GM21381 (cell line): Measurements from ENCODE around the gene ZNF236.
"Not testable (repeated sequence)": the region's sequence is repeated elsewhere in the genome, so short reads cannot be mapped to it uniquely, and the experiment has no call there.

Experiments used
- ATAC-seq: cut with Tn5 transposase; IDR thresholded peaks from one replicate; pipeline ENCODE4 v1.9.1; 2021; ENCODE audit warnings: mild to moderate bottlenecking, moderate library complexity; ENCODE audit not compliant: unreplicated experiment

The ZNF236 gene

DNA sequence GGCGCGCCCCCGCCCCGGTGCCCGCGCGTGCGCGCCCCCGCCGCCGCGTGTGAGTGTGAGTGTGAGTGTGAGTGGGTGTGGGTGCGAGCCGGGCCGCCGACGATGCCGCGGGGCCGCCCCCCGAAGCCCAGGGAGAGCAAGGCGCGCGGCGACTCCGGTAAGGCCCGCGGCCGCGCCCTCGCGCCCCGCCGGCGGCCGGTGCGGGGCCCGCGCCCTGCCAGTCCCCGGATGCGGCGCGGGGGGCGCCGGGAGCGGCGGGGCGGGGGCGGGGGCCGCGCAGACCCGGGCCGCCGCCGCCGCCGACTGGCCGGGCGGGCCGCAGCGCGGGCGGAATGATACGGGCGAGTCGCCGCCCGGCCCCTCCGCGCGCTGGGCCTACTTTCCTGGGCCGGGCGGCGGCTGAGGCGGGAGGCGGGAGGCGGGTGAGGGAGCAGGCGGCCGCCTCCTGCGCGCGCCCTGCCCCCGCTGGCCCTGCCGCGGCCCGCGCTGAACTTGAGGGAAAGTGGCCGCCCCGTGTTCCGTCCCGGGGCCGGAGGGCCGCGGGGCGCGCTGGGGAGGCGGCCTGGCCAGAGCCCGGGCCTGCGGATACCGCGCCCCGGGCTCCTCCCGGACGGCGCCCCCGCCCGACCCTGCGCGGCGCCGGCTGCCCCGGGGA, at the start of gene ZNF236:
TSS of gene ZNF236 (plus strand) at position 52 of the 655 bp plus-strand sequence. CDS start at position 103, 51 bp downstream.
- ATAC-seq, result peak; percentile 40

DNA sequence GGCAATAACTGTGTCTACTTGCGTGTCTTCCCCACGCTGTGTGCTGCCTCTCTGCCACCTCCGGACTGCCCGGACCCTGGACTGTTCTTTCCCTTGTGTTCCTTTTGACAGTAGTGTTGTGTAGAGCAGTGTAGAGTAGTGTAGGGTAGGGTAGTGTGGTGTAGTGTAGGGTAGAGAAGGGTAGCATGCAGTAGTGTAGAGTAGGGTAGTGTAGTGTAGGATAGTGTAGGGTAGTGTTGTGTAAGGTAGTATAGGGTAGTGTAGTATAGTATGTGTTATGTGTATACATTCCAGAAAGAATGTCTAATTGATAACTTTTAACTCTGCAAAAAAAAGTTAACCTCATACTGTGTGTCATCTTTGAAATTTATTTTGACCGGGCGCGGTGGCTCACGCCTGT, 49.7 kb upstream of the ZNF236 start:
- no peak for ATAC-seq

DNA sequence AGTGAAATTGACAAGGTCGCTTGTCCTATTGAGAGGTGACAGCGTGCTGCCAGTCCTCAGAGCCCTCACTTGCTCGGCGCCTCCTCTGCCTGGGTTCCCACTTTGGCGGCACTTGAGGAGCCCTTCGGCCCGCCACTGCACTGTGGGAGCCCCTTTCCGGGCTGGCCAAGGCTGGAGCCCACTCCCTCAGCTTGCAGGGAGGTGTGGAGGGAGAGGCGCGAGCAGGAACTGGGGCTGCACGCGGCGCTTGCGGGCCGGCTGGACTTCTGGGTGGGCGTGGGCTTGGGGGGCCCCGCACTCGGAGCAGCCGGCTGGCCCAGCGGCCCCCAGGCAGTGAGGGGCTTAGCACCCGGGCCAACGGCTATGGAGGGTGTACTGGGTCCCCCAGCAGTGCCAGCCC, 45.3 kb upstream of the ZNF236 start:
- not testable (repeated sequence) for ATAC-seq

DNA sequence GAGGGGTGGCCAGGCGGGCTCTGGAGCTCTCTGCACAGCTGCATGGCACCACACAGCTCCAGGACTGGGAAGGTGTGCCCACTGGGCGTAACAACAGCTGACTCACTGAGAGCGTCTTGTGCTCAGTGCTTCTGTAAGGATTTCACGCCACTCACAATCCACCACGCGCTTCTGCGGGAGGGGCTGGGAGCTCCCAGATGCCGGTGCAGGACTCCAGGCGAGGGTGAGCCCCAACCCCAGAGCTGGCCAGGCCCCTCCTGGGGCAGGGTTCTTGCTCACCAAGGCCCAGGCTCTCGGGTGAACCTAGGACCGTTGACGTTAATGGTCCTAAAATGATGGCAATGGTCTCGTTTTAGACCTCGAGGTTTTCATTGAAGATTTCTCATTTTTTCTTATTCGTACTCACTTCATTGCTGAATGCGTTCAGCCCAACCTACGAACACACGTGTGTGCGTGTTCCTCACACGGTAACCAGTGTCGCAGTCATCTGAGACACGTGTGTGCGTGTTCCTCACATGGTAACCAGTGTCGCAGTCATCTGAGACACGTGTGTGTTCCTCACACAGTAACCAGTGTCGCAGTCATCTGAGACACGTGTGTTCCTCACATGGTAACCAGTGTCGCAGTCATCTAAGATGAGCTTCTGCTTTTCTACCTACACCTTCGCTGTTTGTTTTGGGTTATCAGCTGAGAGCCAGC, 38.4 kb upstream of the ZNF236 start:
- ATAC-seq, result no peak

DNA sequence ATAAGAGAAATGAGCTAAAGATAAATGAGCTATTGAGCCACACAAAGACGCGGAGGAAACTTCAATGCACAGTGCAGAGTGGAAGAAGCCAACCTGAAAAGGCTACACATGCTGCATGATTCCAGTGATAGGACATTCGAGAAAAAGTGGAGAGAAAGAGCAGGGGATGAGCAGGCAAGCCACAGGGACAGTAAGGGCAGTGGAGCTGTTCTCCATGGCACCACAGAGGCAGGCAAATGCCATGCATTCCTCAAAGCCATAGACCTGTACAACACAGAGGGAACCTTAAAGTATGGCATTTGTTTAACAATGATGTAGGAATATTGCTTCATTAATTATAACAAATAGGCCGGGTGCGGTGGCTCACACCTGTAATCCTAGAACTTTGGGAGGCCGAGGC, 36.5 kb upstream of the ZNF236 start:
- no peak for ATAC-seq

DNA sequence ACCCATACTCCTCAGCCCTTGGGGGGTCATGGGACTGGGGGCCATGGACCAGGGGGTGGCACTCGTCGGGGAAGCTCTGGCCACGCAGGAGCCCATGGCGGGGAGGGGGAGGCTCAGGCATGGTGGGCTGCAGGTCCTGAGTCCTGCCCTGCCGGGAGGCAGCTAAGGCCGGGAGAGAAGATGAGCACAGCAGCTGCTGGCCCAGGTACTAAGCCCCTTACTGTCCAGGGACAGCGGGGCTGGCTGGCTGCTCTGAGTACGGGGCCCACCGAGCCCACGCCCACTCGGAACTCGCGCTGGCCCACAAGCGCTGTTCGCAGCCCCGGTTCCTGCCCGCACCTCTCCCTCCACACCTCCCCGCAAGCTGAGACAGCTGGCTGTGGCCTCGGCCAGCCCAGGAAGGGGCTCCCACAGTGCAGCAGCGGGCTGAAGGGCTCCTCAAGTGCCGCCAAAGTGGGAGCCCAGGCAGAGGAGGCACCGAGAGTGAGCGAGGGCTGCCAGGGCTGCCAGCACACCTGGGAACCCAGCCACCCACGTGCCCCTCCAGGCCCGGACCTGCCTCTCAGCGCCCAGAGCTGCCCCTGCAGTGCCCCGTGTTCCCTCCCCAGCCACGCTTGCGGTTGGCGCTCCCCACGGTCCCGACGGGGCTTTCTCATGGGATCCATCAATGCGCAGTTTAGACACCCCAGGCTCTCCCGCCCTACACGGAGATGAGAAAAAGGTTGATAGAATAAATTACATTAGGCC, 33.6 kb upstream of the ZNF236 start:
- ATAC-seq, result no peak

DNA sequence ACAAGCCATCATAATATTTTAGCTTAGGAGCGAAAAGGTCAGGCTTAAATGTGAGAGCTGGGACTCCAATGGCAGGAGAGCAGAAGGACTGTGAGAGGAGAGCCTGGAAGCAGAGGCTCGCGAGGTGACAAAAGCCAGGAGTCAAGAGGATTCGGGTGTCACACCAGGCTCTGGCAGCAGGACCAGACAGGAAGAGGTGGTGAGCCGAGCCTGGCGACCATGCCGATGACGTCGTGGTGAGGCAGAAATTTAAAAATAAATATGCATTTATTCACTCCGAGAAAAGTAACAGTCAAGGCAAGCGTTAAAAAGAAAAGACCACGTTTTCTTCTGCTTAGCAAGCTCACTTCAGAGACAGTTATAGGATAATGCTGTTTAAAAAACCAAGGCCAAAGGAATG, 31.3 kb upstream of the ZNF236 start:
- ATAC-seq, result no peak

DNA sequence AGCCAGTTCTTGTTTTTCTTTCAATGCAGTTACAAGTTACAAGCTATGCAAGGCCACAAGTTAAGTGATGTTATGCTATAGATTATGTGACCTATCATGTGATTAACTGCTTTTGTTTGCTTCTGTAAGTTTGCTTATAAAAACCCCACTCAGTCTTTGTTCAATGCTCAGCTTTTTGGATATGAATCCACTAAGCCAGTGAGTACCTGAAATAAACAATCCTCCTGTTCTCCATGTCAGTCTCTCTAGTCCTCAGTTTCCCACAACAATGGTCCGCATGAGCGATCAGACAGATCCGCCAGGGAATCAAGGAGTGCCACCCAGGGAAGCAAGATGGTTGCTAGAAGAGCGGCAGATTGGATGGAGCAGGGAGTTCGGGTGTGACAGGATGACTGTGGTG, 30.7 kb upstream of the ZNF236 start:
- ATAC-seq, result no peak

DNA sequence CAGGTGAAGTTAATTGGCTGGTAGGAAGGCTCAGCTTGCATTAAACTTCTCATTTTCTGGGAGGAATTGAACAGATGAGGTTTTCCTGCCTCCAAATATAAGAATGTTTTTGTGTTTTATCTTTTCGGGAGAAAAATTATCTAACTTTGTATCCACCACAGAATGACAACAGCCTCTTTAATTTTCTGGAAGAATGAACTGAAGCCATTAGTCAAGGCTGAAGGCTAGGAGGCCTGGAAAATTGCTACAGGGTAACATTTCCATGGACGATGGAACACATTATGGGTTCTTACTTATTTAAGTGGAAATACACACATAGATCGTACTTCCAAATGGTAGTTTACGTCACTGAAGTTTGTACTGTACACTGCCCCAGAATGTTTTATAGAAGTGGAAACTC, 28.0 kb upstream of the ZNF236 start:
- ATAC-seq, result no peak

DNA sequence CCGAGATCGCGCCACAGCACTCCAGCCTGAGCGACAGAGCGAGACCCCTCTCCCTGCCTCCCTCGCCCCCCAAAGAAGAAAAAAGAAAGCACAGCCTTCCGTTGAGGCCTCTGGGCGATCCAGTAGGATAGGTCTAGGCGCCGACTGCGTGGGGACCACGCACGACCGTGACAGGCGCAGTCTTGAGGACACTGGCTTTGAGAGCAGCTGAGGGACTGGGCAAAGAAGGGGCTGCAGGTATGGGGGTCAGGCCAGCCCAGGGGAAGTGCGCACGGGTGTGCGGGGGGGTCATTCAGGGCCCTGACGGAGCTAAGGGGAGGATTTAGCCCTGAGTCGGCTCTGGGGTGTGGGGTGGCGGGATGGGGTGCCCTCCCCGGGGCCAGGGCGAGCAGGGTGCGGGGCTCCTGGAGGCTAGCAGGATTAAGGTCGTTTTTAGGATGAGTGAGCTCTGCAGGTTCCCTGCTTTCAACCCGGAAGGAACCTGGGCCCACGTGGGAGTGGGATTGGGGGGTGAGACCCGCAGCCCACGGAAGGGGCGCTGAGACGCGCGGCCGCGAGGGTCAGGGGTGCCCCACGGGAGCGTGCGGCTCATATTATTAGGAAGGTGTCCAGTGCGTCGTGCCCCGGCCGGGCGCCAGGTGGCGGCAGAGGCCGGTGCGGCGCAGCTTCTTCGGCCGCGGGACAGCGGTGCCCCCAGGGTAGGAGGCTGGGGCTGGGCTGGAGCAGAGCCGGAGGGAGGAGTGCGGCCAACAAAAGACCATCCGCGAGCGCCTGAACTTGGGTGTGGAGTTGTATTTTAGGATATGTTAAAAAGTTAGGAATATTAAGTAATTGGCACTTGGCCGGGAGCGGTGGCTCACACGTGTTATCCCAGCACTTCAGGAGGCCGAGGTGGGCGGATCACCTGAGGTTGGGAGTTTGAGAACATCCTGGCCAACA, 20.5 kb upstream of the ZNF236 start:
- peak; percentile 98 for ATAC-seq

DNA sequence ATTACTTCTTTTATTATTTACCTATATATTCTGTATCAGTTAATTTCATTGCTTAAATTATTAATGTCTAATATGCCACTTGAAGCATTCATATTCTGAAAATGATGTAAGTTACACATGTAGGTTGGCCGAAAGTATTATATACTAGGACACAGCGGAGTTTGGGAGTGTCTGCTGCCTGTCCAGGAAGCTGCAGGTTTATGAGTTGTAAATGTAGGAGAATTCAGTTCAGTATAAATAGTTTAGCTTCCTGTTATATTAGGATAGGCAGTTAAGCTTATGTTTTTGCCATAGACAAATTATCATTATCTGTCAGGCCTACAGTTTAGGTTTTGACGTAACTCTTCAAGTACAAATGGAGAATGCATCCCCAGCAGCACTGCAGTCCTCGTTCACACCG, 18.9 kb upstream of the ZNF236 start:
- no peak for ATAC-seq

DNA sequence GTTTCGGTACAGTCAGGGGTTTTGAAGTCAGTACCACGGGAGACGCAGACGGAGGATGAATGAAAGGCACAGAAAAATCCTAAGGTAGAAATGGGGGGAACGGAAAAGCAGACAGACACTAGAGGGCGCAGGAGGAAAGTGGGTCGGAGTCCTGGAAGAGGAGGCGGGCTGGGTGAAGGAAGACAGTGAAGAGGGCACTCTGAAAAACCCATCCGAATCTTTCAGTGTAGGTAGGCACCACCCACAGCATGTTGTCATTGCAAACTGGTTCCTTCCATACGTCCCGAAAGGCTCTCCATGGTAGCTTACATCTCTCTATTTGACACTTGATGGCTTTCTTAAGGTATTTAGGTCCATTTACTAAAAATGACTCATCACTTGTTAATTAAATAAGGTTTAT, 18.5 kb upstream of the ZNF236 start:
- ATAC-seq, result peak; percentile 73

DNA sequence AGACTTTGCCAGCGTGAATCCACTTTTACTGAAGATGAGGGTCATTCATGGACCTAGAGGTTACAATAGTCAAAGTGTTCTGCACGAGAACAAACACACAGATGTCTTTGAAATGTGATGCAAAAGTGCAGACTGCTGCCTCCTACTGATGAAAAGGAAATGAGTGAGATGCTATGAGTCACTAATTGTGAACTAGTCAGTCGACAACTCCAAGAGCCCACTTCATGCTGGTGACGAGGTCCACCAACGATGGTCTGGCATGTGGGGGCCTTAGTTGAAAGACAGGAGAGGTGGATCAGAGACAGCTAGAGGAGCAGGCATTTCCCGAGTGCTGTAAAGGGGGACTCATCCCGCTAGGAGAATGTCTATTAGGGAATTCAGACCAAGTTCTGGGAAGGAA, 17.1 kb upstream of the ZNF236 start:
- no peak for ATAC-seq

DNA sequence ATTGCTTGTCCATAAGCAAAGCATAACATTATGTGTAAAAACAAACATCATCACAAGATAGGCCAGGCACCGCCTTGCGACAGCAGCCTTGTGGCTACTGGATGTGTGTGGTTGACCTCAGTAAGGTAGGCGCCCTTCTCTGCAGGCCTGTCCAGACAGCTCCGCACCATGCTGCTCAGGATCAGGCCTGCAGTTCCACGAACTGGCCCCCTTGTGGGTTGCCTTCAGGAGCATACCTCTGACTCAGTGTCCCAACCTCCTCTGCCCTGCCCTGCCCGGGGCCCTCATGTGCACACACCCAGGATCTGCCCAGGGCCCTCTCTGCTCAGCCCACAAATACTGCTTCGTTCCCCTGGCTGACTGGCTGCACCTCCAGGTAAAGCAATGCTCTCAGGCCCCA, 16.1 kb upstream of the ZNF236 start:
- no peak for ATAC-seq

DNA sequence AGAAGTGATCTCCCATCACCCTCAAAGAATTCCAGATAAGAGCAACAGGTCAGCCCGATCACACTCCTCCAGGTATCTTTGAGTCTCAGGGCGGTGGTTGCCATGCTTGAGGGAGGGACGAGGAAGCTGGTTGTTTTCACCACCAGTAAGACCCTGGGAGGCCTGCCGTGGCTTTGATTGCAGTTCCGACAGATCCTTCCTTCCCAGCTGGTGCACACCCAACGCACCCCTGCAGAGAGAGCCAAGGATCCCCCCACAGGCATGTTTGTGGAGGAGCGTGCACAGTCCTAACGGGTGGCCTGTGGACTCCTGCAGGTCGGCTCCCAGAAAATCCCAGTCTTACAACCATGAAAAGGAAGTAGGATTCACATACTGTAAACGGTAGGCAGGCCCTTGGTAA, 13.8 kb upstream of the ZNF236 start:
- ATAC-seq, result no peak

DNA sequence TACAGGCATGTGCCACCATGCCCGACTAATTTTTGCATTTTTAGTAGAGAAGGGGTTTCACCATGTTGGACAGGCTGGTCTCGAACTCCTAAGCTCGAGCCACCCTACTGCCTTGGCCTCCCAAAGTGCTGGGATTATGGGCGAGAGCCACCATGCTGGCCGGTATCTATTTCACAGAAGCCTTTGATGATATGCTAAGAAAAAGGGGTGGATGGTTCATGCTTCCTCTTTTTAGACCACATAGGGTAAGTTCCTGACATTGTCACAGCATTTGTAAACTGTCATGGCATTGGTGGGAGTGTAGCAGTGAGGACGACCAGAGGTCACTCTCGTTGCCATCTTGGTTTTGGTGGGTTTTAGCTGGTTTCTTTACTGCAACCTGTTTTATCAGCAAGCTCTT, 10.8 kb upstream of the ZNF236 start:
- not testable (repeated sequence) for ATAC-seq

DNA sequence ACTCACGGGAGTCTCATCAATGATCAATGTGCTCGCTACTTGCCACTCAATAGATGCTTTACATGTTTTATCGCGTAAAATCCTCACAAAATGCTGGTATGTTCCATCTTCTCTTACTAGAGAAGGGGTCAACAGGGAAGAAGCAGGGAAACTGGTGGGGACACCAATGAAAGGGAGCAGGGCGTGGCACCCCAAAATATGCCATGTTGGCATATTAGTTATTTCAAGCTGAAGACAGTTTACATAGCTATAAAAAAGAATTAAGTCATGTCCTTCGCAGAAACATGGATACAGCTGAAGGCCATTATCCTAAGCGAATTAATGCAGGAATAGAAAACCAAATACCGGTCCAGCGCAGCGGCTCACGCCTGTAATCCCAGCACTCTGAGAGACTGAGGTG, 8.1 kb upstream of the ZNF236 start:
- no peak for ATAC-seq

DNA sequence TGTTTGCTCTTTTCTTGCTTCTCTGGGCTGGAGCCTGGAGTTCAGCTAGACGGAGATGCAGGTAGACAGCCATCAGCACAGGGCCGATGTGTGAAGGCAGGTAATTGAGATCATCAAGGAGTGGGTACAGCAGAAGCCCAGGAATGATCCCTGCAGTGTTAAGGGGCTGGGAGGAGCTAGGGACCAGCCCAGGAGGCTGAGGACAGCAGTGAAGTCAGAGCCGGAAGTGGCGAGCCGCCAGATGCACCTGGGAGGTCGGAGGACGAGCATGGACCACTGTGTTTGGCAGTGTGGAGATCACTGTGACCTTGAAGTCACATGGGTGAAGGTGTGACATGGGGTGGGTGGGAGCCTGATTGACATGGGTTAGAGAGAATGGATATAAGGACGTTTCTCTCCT, 6.2 kb upstream of the ZNF236 start:
- no peak for ATAC-seq

DNA sequence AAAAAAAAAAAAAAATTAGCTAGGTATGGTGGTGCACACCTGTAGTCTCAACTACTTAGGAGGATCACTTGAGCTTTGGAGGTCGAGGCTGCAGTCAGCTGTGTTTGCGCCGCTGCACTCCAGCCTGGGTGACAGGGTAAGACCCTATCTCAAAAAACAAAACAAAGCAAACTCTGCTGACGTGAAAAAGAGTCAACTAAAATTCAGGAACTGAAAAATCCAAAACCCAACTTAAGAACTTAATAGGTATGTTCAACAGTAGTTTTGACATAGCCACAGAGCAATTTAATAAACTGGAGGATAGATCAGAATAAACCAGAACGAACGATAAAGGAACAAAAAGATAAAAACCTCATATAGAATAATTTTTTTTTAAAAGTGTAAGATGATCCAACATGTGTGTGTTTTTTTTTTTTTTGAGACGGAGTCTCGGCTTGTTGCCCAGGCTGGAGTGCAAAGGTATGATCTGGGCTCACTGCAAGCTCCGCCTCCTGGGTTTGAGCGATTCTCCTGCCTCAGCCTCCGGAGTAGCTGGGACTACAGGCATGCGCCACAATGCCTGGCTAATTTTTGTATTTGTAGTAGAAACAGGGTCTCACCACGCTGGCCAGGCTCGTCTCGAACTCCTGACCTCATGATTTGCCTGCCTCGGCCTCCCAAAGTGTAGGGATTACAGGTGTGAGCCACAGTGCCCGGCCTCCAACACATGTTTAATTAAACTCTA, 4.3 kb upstream of the ZNF236 start:
- no peak for ATAC-seq

DNA sequence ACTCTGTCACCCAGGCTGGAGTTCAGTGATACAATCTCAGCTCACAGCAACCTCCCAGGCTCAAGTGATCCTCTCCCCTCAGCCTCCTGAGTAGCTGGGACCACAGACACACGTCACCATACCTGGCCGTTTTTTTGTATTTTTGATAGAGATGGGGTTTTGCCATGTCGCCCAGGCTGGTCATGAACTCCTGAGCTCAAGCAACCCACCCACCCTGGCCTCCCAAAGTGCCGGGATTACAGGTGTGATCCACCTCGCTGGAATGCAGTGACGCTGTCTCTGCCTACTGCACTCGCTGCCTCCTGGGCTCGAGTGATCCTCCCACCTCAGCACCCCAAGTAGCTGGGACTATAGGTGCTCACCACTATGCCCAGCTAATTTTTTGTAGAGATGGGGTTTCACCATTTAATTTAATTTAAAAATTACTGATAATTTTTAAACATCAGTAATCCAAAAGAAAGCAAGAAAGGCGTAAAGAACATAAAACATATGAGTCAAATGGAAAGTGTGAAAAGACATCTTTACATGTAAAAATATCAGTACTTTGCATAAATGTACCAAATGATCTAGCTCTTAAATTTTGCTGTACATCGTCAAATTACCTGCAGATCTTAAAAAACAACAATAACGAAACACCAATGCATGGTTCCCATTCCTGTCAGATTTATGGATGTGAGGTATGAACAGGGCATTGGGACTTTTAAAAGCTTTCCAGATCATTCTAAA, 2.8 kb upstream of the ZNF236 start:
- no peak for ATAC-seq
